GM19043 (cell line): ENCODE measurements around the gene DIAPH3.

Experiments
- ATAC-seq: cut with Tn5 transposase; IDR thresholded peaks from one replicate; pipeline ENCODE4 v1.9.1; 2021; ENCODE audit warnings: low read depth; ENCODE audit not compliant: unreplicated experiment

Gene DIAPH3

DNA sequence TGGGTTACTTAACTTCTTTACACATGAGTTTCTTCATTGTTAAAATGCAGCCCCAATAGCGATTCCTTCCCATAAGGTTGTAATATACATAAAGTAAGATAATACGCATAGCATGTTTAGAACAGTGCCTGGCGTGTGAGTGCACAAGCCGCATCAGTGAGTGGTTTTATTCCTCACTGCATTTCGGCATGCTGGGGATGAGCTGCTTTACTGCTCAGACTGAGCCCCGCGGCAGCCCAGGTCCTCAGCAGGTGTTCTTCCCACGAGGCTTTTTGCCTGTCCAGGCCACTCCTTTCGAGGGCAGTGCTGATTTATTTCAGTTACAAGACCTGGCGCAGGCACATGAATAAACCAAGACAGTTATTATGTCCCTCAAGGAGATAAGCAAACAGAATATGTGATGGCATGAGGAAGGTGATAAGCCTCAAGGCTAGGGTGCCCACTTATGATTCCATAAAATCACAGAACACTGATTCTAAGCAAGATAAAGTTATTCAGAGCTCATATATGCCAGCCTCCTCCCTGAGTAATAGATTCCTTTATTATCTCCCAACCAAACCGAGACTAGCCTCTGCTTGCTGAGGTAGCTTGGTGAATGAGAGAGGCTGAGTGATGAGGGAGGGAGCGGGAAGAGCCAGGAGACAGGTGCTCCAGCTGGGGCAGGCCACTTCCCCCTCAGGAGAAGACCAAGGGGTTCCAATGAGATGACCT, 505.5 kb downstream of the DIAPH3 start:
- ATAC-seq, result no peak

DNA sequence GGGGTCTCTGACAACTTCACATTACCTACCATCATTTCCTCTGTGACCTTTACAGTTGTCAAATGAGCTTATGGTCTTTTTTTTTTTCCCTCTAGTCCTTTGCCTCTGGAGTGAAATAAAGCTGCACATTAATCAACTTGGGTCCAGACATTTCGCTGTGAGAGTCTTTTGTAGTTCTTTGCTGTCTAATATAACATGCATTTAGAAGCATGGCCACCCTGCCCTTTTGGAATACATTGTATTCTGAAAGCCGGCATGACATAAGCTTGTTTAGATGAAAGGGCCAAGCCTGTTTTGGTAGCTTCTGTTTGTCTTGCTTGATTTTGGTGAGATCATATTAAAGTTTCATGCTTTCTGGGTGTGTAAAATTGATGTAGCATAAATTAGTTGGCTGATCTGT, 509.8 kb downstream of the DIAPH3 start:
- ATAC-seq, result no peak

DNA sequence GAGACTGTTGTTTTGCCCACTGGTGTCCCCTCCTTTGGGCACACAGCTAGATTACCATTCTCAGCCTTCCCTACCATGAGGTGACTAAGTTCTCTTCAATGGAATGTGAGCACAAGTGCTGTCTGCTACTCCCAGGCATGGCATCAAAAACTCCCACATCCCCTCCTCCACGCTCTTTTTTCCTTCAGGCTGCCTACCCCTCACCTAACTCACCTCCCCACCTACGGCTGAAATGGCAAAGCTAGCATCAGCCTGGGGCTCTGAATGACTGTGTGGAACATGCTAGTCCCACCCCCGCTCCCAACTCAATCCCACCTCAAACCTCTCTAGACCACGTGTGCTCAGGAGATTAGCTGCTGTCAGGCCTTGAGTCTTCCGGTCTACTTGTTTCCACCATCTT, 512.2 kb downstream of the DIAPH3 start:
- ATAC-seq, result no peak

DNA sequence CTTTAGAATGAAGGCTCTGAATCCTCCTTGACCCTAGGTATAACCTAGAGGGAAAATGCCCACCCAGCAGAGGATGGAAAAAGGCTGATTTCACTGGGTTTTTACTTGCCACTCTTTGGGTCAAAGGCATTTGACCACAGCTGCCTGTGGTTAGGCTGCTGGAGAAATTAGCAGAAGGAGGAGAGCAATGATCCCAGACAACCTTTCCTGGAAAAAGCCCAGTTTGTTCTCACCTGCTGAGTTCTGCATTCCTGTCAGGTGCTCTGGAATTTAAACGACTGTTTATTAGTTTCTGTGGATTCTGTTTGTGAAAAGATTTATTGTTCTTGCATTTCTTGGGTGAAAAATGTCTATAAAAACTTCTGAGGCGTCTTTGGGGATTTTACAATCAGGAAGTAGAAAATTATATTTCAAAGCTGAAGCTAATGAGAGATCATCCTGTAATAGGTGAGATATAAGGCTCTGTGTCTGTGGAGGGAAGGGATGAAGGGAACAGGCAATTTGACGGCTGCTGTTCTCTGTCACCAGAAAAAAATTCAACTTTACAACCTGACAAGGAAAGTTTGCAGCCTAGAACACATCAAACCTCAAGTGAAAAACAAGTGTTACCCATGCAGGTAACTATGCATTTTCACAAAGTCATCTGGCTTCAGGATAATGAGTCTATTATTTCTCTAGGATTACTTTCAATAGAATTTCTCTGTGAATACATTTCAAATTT, 519.7 kb downstream of the DIAPH3 start:
- no peak for ATAC-seq

DNA sequence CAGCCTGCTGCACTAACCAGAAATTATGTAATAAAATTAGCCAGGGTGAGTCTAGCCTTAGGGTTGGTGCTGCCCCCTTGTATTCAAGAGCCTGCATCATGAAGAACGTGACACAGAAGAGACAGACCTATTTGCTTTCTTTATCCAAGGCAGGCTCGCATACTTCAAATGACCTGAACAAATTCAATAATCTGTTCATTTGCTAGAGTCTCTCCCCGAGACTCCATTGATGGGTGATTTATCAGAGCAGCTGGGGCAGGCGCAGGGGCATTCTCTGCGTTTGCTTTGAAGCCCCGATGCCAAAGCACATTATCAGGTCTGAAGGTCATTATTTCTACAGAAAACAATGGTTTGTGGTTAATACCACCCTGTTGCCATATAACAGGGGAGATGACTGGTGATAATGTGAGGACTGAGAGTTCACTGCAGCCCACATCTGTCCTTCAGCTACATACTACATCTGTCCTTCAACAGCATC, 520.3 kb downstream of the DIAPH3 start:
- no peak for ATAC-seq

DNA sequence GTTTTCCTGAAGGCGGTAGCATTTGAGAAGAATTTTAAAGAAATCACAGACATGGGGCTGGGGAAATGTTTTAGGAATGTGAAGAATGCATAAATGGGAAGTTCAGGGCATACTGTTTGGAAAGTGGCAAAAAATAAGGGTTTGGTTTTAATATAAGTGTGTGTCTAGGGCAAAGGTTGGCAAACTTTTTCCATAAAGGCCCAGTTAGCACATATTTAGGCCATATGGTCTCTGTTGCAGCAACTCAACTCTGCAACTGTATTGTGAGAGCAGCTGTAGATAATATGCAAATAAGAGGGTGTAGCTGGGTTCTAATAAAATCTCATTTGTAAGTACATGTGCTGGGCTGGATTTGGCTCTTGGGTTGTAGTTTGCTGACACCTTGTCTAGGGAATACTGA, 521.9 kb downstream of the DIAPH3 start:
- no peak for ATAC-seq

DNA sequence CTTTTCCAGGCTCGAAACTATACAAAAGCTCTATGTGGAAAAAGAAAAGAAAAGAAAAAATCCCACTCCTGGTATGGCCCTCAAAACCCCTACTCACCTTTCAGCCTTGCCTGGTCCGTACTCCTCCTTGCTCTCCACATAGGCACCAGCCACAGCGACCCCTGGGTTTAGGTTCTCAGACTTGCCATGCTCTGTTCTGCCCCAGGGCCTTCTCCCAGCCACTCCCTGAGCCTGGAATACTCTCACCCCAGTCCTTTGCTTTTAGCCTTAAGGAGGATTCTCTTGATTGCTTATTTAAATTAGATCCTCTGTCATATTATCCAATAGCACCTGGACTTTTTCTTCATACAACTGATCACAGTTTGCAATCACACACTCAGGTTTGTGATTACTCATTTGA, 522.5 kb downstream of the DIAPH3 start:
- no peak for ATAC-seq

DNA sequence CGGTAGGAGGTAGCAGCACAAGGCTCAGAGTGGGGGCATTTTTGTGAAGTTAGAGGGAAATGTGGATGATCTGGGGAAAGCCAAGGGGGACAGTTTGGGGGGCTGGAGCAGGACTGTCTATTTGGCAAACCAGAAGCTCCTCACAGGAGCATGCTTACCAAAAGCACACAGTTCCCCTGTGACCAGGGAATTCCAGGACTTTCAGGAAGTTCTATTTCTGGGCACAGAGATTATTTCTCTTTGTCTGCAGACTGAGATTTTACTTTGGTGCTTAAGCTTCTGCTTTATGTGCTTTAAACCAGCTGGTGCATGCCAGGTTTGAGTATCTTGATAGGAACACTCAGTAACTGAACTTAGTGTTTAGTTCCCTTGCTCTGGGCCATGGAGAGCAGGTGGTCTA, 525.3 kb downstream of the DIAPH3 start:
- no peak for ATAC-seq

DNA sequence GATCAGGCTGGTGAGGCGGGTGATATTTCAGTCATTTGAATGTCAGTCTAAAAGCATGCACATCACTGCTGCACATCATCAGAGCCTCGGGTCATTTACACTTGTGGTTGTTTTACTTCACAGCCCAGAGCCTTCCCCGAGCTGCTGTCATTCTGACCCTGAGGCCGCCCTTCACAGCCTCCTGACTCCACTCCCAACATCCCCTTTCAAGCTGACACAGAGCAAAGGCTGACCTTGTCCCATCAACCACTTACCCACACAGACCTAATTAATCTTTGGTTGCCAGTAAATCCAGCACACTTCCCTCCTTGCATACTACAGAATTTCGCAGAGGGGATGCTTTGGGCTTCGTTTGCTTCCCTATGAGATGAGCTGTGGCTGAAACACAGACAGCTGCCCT, 528.1 kb downstream of the DIAPH3 start:
- no peak for ATAC-seq

DNA sequence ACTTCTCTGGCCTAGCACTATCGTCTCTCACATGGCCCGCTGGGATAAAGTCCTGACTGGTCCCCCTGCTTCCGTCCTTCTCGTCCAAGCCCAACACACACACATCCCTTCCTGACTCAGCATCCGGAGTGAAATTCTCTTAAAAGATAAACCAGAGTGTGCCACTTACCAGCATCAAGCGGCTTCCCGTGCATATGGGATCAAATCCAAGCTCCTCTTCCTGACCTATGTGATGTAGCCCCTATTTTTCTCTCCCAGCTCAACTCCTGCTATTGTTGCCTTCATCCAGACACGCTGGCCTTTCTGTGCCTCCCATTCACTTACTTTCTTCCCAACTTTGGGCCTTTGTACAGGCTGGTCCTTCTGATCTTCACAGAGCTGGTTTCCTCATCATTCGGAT, 530.4 kb downstream of the DIAPH3 start:
- no peak for ATAC-seq

DNA sequence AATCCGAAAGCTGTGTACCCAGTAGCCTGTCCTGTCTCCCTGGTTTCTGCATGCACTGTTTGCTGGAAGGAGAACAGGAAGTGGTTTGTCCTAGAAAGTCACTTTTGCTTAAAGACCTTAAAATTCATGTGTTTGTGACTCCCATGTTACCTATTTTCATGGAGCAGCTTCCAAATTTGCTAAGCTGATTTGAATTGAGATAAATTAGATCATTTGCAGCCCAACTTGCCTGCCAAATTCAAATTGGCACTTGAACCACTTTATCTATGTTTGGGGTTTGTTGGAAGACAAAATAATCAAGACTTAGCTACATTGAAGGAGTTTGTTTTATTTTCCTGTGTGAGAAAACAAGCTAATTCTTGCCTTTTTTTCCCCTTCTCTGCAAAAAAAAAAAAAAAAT, 532.5 kb downstream of the DIAPH3 start:
- ATAC-seq, result no peak

DNA sequence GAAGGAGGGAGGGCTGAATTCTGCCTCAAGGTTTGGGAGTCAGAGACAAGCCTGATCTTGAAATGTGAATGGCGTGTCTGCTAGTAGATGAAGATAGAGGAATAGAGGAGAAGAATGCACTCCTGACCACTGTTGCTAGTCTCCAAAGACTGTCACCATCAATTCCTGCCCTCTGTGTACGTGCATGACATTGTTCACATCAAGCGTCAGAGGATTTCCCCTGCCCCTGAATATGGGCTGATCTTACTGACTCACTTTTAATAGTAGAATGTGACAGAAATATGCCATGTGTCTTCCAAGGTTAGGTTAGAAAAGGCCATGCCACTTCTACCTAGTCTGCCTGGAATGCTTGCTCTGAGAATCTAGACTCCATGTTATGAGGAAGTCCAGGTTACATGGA, 538.6 kb downstream of the DIAPH3 start:
- no peak for ATAC-seq

DNA sequence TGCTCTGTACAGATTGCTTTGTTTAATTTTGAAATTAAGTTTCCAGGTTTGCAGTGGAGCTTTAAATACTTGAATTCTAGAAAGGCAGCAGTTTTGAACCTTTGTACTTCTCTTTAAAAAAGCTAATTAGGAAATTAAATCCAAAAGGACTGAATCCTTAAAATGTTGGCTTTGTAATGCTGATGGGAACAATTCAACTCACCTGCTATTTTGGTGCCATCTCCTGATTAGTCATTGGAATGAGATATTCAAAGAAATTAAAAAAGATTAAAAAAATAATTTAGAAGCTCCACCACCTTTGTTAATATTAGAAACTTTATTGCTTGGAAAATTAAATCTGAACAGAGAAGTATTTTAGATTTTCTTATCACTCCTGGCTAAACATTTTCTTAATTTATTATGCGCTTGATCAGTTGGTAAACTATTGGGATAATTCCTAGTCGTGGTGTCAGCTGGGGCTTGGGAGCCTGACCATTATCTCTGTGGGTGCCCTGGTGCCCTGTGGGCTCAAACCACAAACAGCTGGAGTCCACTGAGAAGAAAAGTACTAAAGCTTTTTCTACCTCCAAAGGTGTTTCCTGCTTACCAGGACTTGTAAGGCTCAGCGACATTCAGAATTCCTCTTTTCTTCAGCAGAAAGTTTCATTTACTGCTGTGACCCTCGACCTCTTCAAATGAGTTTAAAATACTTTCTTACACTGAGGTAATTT, 540.4 kb downstream of the DIAPH3 start:
- ATAC-seq, result no peak

DNA sequence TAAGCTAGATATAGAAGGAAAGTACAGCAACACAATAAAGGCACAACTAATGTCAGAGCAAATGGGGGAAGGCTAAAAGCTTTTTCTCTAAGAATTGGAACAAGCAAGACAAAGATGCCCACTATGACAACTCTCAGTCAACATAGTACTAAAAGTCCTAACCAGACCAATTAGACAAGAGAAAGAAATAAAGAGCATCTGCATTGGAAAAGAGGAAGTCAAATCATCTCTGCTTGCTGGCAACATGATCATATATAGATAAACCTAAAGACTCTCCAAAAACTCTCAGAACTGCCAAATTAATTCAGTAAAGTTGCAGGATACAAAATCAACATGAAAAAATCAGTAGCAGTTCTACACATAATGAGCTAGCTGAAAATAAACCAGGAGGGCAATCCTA, 542.0 kb downstream of the DIAPH3 start:
- ATAC-seq, result no peak
